HFF-Myc (cell line): ENCODE measurements around the gene RSPH3.
"Not testable (repeated sequence)": the region's sequence is repeated elsewhere in the genome, so short reads cannot be mapped to it uniquely, and the experiment has no call there.

Source experiments
- DNase-seq: peaks from one replicate; pipeline ENCODE4 v3.0.0-alpha.2; 2011; ENCODE audit warnings: low read depth; ENCODE audit errors: extremely low read depth
- H3K4me3 ChIP-seq: replicated peaks from 2 replicates; pipeline ENCODE4 v1.5.1; 2011; ENCODE audit warnings: low read depth, mild to moderate bottlenecking, control low read depth, low read length
- CTCF ChIP-seq: IDR thresholded peaks from 2 replicates; pipeline ENCODE4 v1.5.1; 2012; ENCODE audit warnings: mild to moderate bottlenecking, low read depth, low read length, control low read depth; ENCODE audit errors: missing control alignments

Gene RSPH3

GRCh38 chr6:159020011-159020410 is 20.0 kb upstream of the RSPH3 start:
- no peak overlapping the region for H3K4me3 ChIP-seq
- no peak for TF ChIP-seq CTCF
- DNase-seq, result no peak

GRCh38 chr6:159017757-159018559 is 18.0 kb upstream of the RSPH3 start:
- DNase-seq, result no peak
- H3K4me3 ChIP-seq, result no peak overlapping the region
- no peak for TF ChIP-seq CTCF

GRCh38 chr6:159014406-159014805 is 14.4 kb upstream of the RSPH3 start:
- H3K4me3 ChIP-seq, result no peak overlapping the region
- TF ChIP-seq CTCF, result no peak
- no peak for DNase-seq

GRCh38 chr6:159013229-159013628 is 13.2 kb upstream of the RSPH3 start:
- no peak overlapping the region for H3K4me3 ChIP-seq
- no peak for DNase-seq
- no peak for TF ChIP-seq CTCF

GRCh38 chr6:159012201-159012600 is 12.2 kb upstream of the RSPH3 start:
- no peak for DNase-seq
- TF ChIP-seq CTCF, result no peak
- no peak overlapping the region for H3K4me3 ChIP-seq

GRCh38 chr6:159010037-159010612 is 10.1 kb upstream of the RSPH3 start:
- H3K4me3 ChIP-seq, DNase-seq: not testable (repeated sequence)

- no peak overlapping the region for H3K4me3 ChIP-seq
- DNase-seq, result no peak
Observed at GRCh38 chr6:159008656-159009288, 8.8 kb upstream of the RSPH3 start.

More at GRCh38 chr6:159008656-159009288, 8.8 kb upstream of the RSPH3 start:
- no peak for TF ChIP-seq CTCF
